Stimulated activated CD4-positive, alpha-beta T cell treated with anti-CD3 and anti-CD28 coated beads, TNF-alpha, amount 100 ng/mL, for 24 hours (primary cell): Measurements from ENCODE around the gene MAP3K5.
"Not testable (repeated sequence)": the region's sequence is repeated elsewhere in the genome, so short reads cannot be mapped to it uniquely, and the experiment has no call there.

Experiments
- DNase-seq, 3 experiments: peaks; one replicate each; pipeline ENCODE4 v3.0.0-alpha.2; 2020; ENCODE audit warnings: low read depth in 3 of 3

Gene MAP3K5

GRCh38 chr6:136725124-136725523 lies 67.2 kb downstream of the MAP3K5 start:
- DNase-seq: no peak

- DNase-seq: peak in 2 of 3 experiments; percentile 15 to 16
Observed at GRCh38 chr6:136723780-136724179, 68.5 kb downstream of the MAP3K5 start.

DNA sequence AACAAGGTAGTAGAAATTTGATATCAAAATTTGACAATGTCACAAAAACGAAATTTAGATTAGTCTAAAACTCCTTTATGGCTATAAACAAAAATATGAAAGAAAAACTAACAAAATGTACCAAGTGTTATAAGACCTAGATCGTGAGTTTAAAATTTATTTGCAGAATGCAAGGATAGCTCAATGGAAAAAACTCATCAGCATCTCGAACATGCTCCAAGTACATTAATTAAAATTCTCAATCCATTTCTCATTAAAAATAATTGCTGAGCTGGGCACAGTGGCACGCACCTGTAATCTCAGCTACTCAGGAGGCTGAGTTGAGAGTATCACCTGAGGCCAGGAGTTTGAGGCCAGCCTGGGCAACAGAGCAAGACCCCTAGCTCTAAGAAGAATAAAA lies 70.8 kb downstream of the MAP3K5 start:
- DNase-seq: no peak

DNA sequence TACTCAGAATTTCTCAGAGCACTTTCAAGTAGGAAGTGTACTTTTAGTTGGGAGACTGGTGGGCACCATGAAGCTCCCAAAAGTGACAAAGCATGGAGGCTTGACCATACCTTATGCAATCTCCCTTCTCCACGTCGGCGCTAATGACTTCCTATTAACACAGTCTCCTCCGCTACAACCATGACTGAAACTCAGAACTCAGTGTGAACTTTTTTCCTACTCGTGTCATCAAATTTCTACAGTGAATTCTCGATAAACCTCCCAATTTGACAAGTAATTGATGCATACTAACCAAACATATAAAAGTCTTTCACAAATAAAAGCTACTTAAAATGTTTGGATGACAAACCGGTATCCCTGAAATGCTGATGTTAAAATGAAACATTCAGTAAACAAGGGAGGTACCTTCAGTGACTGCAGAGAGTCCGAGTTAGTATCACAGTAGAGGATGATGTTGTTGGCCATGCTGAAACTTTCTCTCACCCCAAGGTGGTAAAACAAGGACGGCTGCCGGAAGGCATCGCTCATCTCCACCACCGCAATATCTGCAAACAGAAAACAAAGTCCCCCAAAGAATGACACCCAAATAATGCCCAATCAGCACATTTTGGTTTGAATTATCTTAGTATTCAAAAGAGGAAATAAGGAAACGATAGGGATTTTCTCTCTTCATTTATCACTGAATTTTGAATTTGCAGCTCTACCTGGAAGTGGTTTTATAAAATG lies 72.1 kb downstream of the MAP3K5 start:
- no peak for DNase-seq

GRCh38 chr6:136719280-136720044 lies 72.8 kb downstream of the MAP3K5 start:
- DNase-seq: no peak

DNA sequence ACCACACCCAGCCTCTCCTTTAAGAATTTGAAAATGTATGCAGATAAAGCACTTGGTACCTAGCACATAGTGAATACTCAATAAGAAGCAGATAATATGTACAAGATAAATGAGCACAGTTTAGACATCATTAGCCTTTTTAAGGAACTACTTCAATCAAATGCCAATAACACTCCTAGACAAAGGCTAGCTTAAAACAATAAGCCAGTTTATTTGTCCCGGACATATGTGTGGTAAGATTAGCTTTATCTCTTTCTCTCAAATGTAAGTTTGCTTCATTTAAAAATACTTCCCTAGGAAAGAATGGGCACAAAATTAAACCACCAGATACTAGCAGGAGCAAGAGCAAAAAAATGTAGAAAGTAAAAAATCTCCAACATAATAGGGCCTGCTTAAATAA lies 73.8 kb downstream of the MAP3K5 start:
- no peak for DNase-seq

GRCh38 chr6:136717716-136717990 lies 74.6 kb downstream of the MAP3K5 start:
- DNase-seq: no peak

DNA sequence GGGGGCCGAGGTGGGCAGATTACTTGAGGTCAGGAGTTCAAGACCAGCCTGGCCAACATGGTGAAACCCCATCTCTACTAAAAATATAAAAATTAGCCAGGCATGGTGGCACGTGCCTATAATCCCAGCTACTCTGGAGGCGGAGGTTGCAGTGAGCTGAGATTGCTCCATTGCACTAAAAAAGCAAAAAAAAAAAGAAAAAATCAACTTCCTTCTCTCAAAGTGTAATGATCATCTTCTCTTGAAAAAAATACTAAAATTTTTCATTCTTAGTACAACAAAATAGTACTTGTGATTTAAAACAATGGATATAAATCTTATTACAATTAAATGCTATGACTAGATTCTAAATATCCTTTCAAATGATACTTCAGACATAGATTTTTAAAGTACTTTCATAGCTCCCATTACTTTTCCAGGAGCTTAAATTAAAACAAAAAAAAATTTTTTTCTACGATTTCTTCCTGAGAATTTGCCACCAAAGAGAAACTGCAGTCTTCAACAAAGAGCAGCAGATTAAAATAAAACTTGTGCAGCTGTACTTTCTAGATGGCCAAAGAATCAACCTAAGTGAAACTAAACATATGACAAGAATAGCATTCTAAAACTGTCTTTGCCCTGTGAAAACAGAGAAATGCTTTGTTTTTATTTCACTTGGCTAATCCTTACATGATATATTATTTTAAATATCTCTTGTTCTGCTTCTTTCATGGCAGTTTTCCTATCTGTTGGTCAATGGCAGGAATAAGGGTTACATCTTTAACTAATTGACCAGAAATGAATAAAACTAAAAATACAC lies 75.2 kb downstream of the MAP3K5 start:
- no peak for DNase-seq

DNA sequence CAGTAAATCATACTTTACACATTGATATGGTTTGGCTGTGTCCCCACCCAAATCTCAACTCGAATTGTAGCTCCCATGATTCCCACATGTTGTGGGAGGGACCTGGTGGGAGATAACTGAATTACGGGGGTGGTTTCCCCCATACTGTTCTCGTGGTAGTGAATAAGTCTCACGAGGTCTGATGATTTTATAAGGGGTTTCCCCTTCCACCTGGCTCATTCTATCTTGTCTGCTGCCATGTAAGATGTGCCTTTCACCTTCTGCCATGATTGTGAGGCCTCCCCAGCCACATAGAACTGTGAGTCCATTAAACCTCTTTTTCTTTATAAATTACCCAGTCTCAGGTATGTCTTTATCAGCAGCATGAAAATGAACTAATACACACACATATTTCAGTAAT lies 79.6 kb downstream of the MAP3K5 start:
- DNase-seq: not testable (repeated sequence)

DNA sequence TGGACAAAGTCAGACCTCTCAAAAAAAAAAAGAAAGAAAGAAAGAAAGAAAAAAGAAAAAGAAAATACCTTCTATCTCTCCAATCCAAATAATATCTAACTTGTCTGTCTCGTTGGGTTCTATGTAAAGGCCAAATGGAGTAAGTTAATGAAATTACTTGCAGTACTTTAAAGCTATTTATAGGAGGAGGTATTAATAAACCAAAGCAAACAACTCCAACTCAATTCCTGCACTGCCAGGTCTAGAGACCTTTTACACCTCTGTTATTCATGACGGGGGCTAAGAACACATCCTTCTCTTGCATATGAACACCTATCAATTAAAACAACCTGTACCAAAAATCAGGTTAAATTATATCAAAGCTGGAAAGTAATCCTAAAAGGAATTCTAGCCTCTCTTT lies 80.6 kb downstream of the MAP3K5 start:
- DNase-seq: no peak

DNA sequence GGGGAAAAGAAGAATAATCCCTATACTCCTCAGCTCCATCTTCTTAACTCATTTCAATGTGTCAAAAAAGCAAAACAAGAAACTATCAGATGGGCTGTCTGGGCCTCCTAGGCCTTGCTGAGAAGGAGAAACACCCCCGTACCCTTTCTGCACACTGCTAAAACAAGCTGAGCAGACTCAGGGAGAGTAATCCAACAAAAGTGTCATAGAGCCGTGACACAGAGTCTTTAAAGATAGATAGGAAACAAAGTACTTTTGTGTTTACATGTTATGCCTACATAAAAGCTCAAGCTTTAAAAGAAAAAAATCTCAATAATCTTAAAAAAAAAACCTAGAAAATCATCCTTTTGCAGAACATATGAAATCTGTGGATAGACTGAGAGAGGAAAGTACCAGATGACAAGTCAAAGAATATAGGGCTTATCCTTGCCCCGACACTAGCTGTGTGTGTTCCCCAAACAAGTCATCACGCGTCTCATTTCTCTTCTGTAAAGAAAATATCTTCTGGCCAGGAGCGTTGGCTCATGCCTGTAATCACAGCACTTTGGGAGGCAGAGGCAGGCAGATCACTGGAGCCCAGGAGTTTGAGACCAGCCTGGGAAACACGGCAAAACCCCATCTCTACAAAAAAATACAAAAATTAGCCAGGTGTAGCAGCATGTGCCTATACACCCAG lies 81.3 kb downstream of the MAP3K5 start:
- no peak for DNase-seq

DNA sequence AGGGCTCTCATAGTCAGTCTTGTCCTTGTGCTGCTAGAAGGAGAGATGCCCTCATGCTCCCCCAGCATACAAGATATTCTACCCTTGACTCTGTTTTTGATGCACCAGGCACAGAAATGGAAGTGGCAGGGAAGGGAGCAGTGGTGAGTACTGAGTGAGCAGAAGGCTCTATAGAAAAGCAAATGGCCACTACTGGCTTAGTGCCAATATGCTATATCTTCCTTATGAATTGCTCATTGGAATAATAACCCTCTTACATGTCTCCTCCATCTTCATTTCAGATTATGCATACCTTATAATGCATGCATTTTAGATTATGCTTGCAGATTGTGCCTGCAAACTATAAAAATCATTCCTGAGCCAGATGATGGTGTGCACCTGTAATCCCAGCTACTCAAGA lies 82.8 kb downstream of the MAP3K5 start:
- DNase-seq: no peak

DNA sequence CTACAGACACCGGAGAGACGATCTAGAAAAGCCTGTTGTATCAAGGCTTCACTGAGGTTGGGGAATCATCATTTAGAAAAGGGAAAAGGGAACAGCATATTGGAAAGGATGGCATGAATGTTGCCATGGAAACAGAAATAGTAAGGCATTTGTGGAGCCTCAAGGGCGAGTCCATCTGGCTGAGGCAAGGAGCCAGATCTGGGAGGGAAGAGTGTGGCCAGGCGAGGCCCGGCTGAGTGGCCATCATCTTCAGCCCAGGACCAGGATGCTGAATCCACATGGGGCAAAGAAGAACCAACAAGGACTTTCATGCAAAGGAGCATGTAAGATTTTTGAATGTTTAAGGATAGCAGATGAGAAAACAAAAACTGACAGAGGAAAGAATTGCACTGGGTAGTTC lies 85.8 kb downstream of the MAP3K5 start:
- no peak for DNase-seq

DNA sequence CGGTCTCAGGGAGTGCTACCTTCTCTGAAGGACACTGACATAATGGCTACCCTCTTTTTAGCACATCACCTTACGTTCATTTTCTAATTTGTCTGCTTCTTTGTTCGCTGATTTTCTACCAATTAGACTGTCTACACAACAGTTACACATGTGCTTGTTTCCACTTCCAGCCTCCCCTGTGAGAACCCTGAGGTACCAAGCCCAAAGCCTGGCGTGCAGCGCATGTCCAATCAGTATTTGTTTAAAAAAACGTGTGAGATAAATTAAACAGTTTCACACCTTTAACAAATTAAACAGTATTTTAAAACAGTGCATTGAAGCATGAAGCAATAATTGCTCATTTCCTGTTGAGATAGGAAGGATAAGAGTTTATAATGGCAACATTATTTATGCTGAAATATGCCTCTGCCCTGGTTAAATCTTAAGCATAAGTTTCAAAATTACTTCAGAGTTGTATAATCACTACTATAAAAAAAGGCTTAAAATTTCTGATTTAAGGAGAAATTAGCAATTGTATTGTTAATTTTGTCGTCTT lies 88.9 kb downstream of the MAP3K5 start:
- no peak for DNase-seq

- no peak for DNase-seq
Observed at GRCh38 chr6:136701045-136701444, 91.2 kb downstream of the MAP3K5 start.

DNA sequence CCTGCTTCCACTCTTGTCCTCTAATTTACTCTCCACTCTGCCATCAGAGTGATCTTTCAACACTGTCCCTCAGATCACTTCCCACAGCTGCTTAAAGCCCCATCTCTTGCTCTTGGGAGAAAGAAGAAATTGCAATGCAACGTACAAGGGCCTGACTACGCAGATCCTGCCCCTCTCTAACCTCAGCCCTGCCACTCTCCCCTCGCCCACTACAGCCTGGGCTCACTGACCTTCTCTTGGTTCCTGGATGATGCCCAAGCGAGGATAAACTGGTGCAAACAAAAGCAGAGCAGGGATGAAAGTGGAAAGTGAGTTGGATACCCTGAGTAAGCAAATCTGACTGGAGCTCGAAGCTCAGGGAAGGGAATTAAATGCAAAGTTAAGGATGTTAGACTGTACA lies 92.9 kb downstream of the MAP3K5 start:
- DNase-seq: no peak

DNA sequence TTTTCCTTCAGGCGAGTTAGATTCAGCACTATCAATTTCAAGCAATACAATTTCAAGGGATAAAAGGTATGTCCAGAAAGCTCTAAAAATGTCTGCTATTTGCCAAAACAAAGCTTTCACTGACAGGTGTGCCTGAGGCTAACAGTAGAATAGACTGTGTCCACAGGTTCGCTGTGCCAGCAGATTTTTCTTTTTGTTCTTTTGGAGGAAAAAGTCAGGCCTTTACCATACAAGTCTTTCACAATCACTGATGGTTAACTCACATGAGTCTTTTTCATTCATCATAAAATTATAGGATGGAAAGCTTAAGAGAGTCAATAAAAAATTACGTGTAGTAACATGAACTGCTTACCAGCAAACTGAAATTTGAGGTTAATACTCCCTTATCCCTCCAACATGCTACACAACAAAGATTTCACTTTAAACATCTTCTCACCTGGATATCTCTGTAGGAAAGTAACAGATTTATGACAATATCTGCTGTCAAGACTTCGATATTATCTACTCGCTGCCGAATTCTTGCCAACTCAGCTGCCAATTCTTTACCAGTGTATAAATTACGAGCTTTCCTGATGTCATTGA lies 95.4 kb downstream of the MAP3K5 start:
- no peak for DNase-seq

GRCh38 chr6:136696238-136696637 lies 96.0 kb downstream of the MAP3K5 start:
- DNase-seq: no peak

DNA sequence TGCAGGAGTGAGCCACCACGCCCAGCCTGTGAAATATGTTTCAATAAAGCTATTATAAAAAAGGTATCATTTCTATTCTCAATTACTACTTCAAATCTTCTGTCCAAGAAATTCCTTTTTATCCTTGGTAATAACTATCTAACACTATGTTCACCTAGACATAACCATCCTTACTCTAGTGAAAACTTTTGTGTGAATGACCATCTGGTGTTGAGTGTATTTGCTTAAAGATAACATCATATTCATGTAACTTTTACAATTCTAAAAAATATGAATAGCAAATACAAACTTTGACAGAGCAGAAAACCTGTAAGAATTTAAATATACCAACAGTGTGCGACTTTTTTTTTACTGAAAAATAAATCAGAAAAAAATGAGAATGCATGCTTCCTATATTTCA lies 96.9 kb downstream of the MAP3K5 start:
- no peak for DNase-seq

DNA sequence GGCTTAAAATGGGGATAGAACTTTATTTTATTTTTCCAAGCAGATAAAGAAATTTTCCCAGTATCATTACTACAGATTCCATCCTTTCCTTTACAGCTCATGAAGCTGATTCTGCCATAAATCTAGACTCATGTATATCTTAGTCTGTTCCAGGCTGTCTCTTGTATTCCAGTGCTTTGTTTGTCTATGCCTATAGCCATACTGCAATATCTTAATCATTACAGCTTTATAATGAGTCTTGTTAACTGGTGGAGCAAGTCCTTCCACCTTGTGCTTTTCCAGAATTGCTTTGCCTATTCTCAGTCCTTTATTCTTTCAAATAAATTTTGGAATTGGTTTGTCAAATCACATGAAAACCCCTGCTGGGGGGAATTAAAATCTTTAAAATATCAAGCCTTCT lies 99.2 kb downstream of the MAP3K5 start:
- DNase-seq: no peak

DNA sequence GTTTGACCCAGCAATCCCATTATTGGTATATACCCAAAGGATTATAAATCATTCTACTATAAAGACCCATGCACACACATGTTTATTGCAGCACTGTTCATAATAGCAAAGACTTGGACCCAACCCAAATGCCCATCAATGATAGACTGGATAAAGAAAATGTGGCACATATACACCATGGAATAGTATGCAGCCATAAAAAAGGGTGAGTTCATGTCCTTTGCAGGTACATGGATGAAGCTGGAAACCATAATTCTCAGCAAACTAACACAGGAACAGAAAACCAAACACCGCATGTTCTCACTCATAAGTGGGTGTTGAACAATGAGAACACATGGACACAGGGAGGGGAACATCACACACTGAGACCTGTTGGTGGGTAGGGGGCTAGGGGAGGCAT lies 104.4 kb downstream of the MAP3K5 start:
- DNase-seq: not testable (repeated sequence)
